Neural crest cell (in vitro differentiated cells): Measurements from ENCODE around the gene ANO5. TPM values are rescaled to one million over a fixed set of nuclear protein-coding genes. Genes with fewer than 3 reads are reported as not detected.

Experiments
- DNase-seq: peaks from one replicate; pipeline ENCODE4 v3.0.0; 2021; ENCODE audit warnings: low read depth, mixed read lengths, low spot score
- H3K27ac Mint-ChIP-seq: one replicate; pipeline ENCODE4 v1.8.0; 2021; ENCODE audit warnings: mild to moderate bottlenecking, mixed read lengths; ENCODE audit not compliant: unreplicated experiment
- H3K27me3 Mint-ChIP-seq: 2 replicates; pipeline ENCODE4 v1.8.0; 2021; ENCODE audit warnings: low read depth, mild to moderate bottlenecking, mixed read lengths
- H3K36me3 Mint-ChIP-seq: 2 replicates; pipeline ENCODE4 v1.8.0; 2021; ENCODE audit warnings: low read depth, mild to moderate bottlenecking, mixed read lengths
- H3K4me1 Mint-ChIP-seq: 2 replicates; pipeline ENCODE4 v1.8.0; 2021; ENCODE audit warnings: mixed read lengths
- H3K4me3 Mint-ChIP-seq: one replicate; pipeline ENCODE4 v1.8.0; 2021; ENCODE audit warnings: mild to moderate bottlenecking, mixed read lengths
- H3K9me3 Mint-ChIP-seq: 2 replicates; pipeline ENCODE4 v1.8.0; 2021; ENCODE audit warnings: mixed read lengths
- CTCF ChIP-seq: fragments of 200-600 bp; sonication (generic); conservative IDR thresholded peaks from 2 replicates; pipeline ENCODE4 v1.5.0; 2021; ENCODE audit warnings: antibody characterized with exemption, mild to moderate bottlenecking
- total RNA-seq: library from RNA; stranded (reverse); gene quantifications from 2 replicates; pipeline ENCODE4 v1.2.1, GENCODE V29; 2021

The ANO5 gene
- total RNA-seq, 1 donor from 2014 or later = 3.4 TPM

GRCh38 chr11:22302368-22302767, 109.5 kb downstream of the ANO5 start:
- Mint-ChIP-seq H3K4me1 (no peaks in the 10 kb centered on the region), H3K4me3 (no peak overlapping the region), H3K27me3 (peaks cover 30% of the 10 kb centered on the region), H3K9me3 (no peaks in the 10 kb centered on the region), H3K36me3 (no peaks in the 10 kb centered on the region), H3K27ac (no peak overlapping the region)
- no peak for DNase-seq
- TF ChIP-seq CTCF = no peak

GRCh38 chr11:22304337-22304961, 111.6 kb downstream of the ANO5 start:
- Mint-ChIP-seq H3K27me3 (peaks cover 33% of the 10 kb centered on the region), H3K9me3 (no peaks in the 10 kb centered on the region), H3K4me1 (no peaks in the 10 kb centered on the region), H3K4me3 (no peak overlapping the region), H3K36me3 (no peaks in the 10 kb centered on the region), H3K27ac (no peak overlapping the region)
- no peak for DNase-seq
- TF ChIP-seq CTCF = peak; percentile 79

GRCh38 chr11:22317656-22318055, 124.8 kb downstream of the ANO5 start:
- Mint-ChIP-seq H3K4me3 (no peak overlapping the region), H3K36me3 (no peaks in the 10 kb centered on the region), H3K4me1 (no peaks in the 10 kb centered on the region), H3K27me3 (peaks cover 3% of the 10 kb centered on the region), H3K27ac (no peak overlapping the region), H3K9me3 (no peaks in the 10 kb centered on the region)
- no peak for DNase-seq
- TF ChIP-seq CTCF = no peak

GRCh38 chr11:22331771-22332170, 138.9 kb downstream of the ANO5 start:
- no peak for DNase-seq
- H3K27me3 Mint-ChIP-seq = peaks cover 29% of the 10 kb centered on the region
- no peaks in the 10 kb centered on the region for H3K9me3 Mint-ChIP-seq
- H3K36me3 Mint-ChIP-seq = no peaks in the 10 kb centered on the region
- H3K4me1 Mint-ChIP-seq = no peaks in the 10 kb centered on the region
- no peak for TF ChIP-seq CTCF
- H3K4me3 Mint-ChIP-seq = no peak overlapping the region
- H3K27ac Mint-ChIP-seq = no peak overlapping the region

Other genes starting within 250 kb of the ANO5 start
- 1.4 and 1.8 TPM in 2 replicates for gene SLC17A6, start 145.3 kb downstream of the ANO5 start, total RNA-seq